ENCODE measurements around the gene GNPNAT1.

The GNPNAT1 gene

DNA sequence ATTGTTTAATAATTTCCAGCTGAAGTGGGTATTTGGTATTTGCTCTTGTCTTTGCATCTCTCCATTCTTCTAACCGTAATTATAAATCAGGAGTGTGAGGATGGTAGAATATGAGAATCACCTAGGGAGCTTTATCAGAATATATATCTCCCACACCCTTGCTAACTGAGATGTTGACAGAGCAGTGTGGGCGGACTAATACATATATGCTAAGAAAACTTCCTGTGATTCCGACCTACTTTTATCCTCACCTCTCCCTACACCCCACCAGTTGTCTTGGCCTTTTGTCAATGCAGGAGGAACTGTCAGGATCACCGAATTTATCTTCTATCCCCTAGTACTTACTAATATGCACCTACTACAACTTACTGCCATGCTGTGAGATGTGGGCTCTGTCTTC, 14.7 kb upstream of the GNPNAT1 start:
- TF ChIP-seq CTCF (IDR thresholded peaks at IDR 0.05; ENCODE audit: control insufficient read depth, extremely low read depth, insufficient read depth), result no peak
- H3K4me3 ChIP-seq (ENCODE audit: low read depth, low read length), result no peak overlapping the region
- no peak for DNase-seq (ENCODE audit: low read depth)

- no peak overlapping the region for H3K4me3 ChIP-seq (ENCODE audit: low read depth, low read length)
- DNase-seq (ENCODE audit: low read depth), result no peak
- TF ChIP-seq CTCF (IDR thresholded peaks at IDR 0.05; ENCODE audit: control insufficient read depth, extremely low read depth, insufficient read depth), result no peak
Measured at GRCh38 chr14:52802597-52802996, 11.2 kb upstream of the GNPNAT1 start.

DNA sequence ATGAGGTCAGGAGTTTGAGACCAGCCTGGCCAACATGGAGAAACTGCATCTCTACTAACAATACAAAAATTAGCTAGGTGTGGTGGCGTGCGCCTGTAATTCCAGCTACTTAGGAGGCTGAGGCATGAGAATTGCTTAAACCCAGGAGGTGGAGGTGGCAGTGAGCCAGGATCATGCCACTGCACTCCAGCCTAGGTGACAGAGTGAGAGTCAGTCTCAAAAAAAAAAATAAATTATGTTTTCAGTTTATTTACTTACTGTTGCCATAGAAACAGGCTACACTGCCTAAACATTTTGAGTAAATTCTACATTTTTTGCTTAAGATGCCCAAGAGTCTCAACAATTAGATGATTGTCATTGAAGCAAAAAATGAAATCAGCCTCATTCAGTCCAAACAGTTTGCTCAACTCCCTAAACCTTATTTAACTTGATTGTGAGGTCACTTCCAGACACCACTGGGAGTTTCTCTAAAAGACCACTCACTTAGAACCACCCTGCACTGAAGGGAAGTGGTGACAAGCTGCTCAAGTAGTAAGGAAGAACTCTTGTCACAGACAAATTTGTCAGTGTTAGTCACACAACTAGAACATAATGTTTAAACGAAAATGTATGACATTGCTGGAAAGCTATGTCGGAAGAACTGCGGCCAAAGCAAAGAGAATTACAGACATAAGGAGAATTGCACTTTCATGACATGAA, 9.8 kb upstream of the GNPNAT1 start:
- TF ChIP-seq CTCF (IDR thresholded peaks at IDR 0.05; ENCODE audit: control insufficient read depth, extremely low read depth, insufficient read depth), result no peak
- DNase-seq (ENCODE audit: low read depth), result no peak
- H3K4me3 ChIP-seq (ENCODE audit: low read depth, low read length), result no peak overlapping the region

DNA sequence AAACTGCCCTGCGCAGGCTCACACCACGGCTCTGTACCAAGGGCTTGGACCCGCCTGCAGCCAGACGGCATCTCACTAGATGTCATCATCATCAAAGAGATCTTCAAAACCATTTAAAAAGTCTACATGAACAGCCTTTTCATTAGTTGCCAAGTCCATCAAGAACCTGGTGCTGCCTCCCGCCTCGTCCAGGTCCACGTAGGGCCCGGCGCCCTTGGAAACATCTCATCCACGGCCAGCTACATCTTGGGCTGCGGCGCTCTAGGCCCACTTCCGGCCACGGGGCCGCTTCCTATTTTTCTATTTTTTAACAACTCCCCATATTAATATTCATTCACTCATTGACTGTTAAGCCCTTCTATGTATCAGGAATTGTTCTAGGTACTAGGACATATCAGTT, 7.4 kb upstream of the GNPNAT1 start:
- TF ChIP-seq CTCF (IDR thresholded peaks at IDR 0.05; ENCODE audit: control insufficient read depth, extremely low read depth, insufficient read depth), result no peak
- H3K4me3 ChIP-seq (ENCODE audit: low read depth, low read length), result no peak overlapping the region
- DNase-seq (ENCODE audit: low read depth), result no peak

DNA sequence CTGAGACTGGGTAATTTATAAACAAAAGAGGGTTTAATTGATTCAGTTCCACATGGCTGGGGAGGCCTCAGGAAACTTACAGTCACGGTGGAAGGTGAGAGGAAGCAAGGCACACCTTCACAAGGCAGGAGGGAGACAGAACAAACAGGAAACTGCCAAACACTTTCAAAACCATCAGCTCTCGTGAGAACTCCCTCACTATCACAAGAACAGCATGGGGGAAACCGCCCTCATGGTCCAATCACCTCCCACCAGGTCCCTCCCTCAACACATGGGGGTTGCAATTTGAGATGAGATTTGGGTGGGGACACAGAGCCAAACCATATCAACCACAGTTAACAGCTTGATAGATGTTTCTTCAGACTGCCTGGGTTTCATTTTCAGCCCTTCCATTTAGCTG, 6.2 kb upstream of the GNPNAT1 start:
- H3K4me3 ChIP-seq (ENCODE audit: low read depth, low read length), result no peak overlapping the region
- DNase-seq (ENCODE audit: low read depth), result no peak
- TF ChIP-seq CTCF (IDR thresholded peaks at IDR 0.05; ENCODE audit: control insufficient read depth, extremely low read depth, insufficient read depth), result no peak

DNA sequence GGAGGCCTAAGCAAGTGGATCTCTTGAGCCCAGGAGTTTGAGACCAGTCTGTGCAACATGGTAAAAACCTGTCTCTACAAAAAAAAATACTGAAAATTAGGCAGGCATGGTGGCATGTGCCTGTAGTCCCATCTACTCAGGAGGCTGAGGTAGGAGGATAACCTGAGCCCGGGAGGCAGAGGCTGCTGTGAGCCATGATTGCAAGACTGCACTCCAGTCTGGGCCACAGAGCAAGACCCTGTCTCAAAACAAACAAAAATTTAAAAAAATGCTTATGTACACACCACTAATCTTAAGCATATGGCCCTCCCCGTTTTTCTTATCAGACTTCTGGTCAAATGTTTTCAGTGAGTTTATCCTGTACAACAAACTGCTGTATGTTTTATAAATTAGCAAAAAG, 1.7 kb upstream of the GNPNAT1 start:
- TF ChIP-seq CTCF (IDR thresholded peaks at IDR 0.05; ENCODE audit: control insufficient read depth, extremely low read depth, insufficient read depth), result no peak
- no peak overlapping the region for H3K4me3 ChIP-seq (ENCODE audit: low read depth, low read length)

DNA sequence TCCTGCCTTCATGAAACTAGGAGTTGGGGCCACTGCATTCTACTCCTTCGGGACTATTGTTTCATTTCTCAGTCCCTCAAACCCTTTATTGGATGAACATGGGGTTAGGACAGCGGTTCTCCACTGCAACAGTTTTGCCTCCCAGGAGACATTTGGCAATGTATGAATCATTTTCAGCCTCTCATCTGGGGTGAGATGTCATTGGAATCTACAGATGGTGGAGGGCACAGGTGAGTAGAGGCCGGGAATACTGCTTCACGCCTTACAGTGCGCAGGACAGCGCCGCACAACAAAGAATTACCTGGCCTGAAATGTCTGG, 649 bp upstream of the GNPNAT1 start:
- TF ChIP-seq CTCF (IDR thresholded peaks at IDR 0.05; ENCODE audit: control insufficient read depth, extremely low read depth, insufficient read depth), result no peak
- peak overlapping the region; percentile 41 for H3K4me3 ChIP-seq (ENCODE audit: low read depth, low read length)
- DNase-seq (ENCODE audit: low read depth), result no peak

More for the DNA sequence above, 1.7 kb upstream of the GNPNAT1 start:
- no peak for DNase-seq (ENCODE audit: low read depth)

Measured in LNCaP clone FGC (cell line).